ENCODE results near the gene WDR77. TPM values are rescaled to one million over a fixed set of nuclear protein-coding genes. Genes with fewer than 3 reads are reported as not detected.

Gene WDR77
- total RNA-seq = 29.1 to 32.6 TPM (median 32.6 TPM) in 3 replicates

DNA sequence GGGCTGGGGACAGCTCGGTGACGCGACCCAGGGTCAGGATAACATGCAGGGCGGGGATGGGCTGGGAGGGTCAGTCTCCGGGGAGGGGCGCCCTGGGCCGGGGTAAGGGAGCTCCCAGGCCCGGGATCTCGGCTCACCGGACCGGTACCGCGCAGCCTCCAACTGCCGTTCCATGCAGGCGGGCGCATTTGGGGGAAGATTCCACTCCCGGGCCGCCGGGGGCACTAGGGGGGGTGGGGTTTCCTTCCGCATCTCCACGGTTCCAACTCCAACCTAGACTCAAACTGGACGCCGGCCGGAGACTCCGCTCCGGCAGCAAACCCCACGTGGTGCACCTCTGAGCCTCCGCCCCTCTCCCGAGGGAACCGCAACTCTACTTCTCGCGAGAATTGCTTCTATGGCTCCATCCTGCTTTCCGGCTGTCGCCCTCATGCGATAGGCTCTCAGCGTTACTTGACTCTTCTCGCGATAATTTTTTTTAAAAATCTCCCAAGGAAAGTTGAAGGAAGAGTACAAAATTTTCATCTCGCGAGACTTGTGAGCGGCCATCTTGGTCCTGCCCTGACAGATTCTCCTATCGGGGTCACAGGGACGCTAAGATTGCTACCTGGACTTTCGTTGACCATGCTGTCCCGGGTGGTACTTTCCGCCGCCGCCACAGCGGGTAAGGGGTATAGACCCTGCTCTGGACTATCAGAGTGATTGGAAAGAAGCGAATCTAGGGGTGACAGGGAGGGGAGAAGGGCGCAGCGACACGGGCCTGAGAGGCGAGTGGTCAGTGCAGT lies at the start of gene WDR77, which contains the start of gene ATP5PB:
WDR77 (minus strand) TSS at position 339 of the 785 bp plus-strand sequence; CDS start at position 252, 87 bp downstream.
ATP5PB (plus strand) TSS at position 547 of the 785 bp plus-strand sequence; CDS start at position 625, 78 bp downstream.
- TF ChIP-seq, protein P1, sequence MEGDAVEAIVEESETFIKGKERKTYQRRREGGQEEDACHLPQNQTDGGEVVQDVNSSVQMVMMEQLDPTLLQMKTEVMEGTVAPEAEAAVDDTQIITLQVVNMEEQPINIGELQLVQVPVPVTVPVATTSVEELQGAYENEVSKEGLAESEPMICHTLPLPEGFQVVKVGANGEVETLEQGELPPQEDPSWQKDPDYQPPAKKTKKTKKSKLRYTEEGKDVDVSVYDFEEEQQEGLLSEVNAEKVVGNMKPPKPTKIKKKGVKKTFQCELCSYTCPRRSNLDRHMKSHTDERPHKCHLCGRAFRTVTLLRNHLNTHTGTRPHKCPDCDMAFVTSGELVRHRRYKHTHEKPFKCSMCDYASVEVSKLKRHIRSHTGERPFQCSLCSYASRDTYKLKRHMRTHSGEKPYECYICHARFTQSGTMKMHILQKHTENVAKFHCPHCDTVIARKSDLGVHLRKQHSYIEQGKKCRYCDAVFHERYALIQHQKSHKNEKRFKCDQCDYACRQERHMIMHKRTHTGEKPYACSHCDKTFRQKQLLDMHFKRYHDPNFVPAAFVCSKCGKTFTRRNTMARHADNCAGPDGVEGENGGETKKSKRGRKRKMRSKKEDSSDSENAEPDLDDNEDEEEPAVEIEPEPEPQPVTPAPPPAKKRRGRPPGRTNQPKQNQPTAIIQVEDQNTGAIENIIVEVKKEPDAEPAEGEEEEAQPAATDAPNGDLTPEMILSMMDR (IDR thresholded peaks at IDR 0.05; ENCODE audit: unreplicated experiment) = no peak
- Mint-ChIP-seq H3K27me3 (ENCODE audit: low read depth) (no peaks in the 10 kb centered on the region), H3K4me3 (peak within 1 kb of the TSS; percentile 100), H3K4me1 (peaks cover 38% of the 10 kb centered on the region), H3K36me3 (peaks cover 13% of the 10 kb centered on the region), H3K9me3 (no peaks in the 10 kb centered on the region), H3K27ac (peak within 1 kb of the TSS; percentile 100)
- peak; percentile 86 for DNase-seq (ENCODE audit: low spot score in 2 of 2, unreplicated experiment in 2 of 2)

DNA sequence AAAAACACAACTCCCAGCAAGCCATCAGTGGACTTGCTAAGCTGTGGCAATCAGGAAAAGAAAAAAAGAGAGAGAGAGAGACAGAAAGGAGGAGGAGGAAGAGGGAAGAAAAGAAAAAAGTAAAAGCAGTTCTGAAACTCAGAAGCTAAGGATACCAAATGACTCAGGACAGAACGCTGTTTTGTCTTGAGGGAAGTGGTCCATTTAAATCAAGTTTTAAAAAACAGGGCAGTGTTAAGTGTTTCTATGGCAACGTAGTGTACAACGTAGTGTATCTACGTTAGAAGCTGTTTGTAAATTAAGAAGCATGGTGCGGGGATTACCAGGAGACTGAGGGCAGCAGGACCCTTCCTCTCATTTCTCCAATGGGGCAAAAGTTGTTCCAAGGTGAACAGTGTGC lies 48.5 kb upstream of the WDR77 start:
- Mint-ChIP-seq H3K27ac (no peak overlapping the region), H3K9me3 (peaks cover 8% of the 10 kb centered on the region), H3K27me3 (ENCODE audit: low read depth) (peaks cover 41% of the 10 kb centered on the region), H3K36me3 (no peaks in the 10 kb centered on the region), H3K4me3 (no peak overlapping the region), H3K4me1 (no peaks in the 10 kb centered on the region)
- no peak for DNase-seq (ENCODE audit: low spot score in 2 of 2, unreplicated experiment in 2 of 2)
- TF ChIP-seq, protein P1 (IDR thresholded peaks at IDR 0.05; ENCODE audit: unreplicated experiment) = no peak

DNA sequence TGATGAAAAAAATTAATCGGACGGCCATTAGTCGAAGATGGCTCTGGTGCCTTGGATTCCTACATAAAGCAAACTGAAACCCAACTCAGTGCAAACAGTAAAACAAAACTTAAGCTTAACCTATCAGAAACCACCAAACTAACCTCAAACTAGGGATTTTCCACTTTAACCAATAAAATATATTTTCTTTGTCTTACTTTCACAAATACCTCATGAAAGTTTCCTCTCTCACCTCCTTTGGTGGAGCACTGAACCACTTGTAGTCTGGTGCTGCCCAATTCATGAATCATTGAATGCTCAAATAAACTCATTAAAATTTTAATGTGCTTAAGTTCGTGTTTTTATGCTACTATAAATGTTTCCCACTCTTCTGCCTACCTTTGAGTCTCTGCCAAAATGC lies 47.3 kb upstream of the WDR77 start:
- TF ChIP-seq, protein P1 (IDR thresholded peaks at IDR 0.05; ENCODE audit: unreplicated experiment) = no peak
- Mint-ChIP-seq H3K27ac (no peak overlapping the region), H3K4me3 (no peak overlapping the region), H3K36me3 (no peaks in the 10 kb centered on the region), H3K4me1 (no peaks in the 10 kb centered on the region), H3K27me3 (ENCODE audit: low read depth) (peaks cover 41% of the 10 kb centered on the region), H3K9me3 (peaks cover 8% of the 10 kb centered on the region)
- no peak for DNase-seq (ENCODE audit: low spot score in 2 of 2, unreplicated experiment in 2 of 2)

DNA sequence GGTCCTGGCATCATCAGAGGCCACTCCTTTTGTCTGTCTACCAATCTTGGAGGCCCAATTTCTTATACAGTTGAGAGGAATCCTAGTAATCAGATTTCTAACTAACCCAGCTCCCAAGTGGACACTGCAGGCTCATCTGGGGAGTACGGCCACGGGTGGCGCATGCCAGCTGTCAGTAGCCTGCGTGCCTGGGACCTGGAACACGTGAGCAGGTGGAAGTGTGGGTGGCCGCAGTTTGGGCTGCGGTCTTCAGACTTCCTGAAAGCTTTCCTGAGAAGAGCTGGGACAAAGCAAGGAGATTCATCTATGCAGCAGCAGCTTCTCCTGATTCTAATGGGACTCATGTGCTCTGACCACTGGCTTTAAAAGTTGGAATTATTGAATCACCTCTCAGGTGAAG lies 42.0 kb upstream of the WDR77 start:
- no peak for DNase-seq (ENCODE audit: low spot score in 2 of 2, unreplicated experiment in 2 of 2)
- H3K36me3 Mint-ChIP-seq = no peaks in the 10 kb centered on the region
- H3K27ac Mint-ChIP-seq = no peak overlapping the region
- peaks cover 31% of the 10 kb centered on the region for H3K27me3 Mint-ChIP-seq (ENCODE audit: low read depth)
- no peaks in the 10 kb centered on the region for H3K4me1 Mint-ChIP-seq
- H3K9me3 Mint-ChIP-seq = peaks cover 4% of the 10 kb centered on the region
- no peak overlapping the region for H3K4me3 Mint-ChIP-seq
- TF ChIP-seq, protein P1 (IDR thresholded peaks at IDR 0.05; ENCODE audit: unreplicated experiment) = no peak

DNA sequence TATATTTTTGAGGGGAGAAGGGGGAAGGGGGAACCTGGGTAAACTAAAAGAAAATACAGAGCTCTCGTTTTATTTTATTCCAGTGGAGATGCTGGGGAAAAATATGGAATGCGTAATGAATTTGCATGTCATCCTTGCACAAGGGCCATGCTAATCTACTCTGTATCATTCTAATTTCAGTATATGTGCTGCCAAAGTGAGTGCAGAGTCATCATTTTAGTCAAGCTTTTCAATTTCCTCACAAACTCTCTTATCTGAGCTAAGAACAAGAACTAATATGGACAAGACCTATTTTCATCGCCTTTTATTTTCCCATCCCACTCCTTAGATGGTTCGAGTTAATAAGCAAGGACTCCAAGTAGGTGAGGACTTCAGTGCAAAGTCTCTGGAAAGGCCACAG lies 41.2 kb upstream of the WDR77 start:
- Mint-ChIP-seq H3K4me3 (no peak overlapping the region), H3K4me1 (no peaks in the 10 kb centered on the region), H3K27me3 (ENCODE audit: low read depth) (peaks cover 27% of the 10 kb centered on the region), H3K36me3 (no peaks in the 10 kb centered on the region), H3K9me3 (peaks cover 4% of the 10 kb centered on the region), H3K27ac (no peak overlapping the region)
- DNase-seq (ENCODE audit: low spot score in 2 of 2, unreplicated experiment in 2 of 2) = no peak
- TF ChIP-seq, protein P1 (IDR thresholded peaks at IDR 0.05; ENCODE audit: unreplicated experiment) = no peak
